UCSD-AML1 (cell line): Measurements from ENCODE around the gene ACSF3.

Source experiments
- DNase-seq: peaks from one replicate; lab custom pipeline; 2025; ENCODE audit not compliant: unreplicated experiment; lab: John Stamatoyannopoulos, UW

The ACSF3 gene

DNA sequence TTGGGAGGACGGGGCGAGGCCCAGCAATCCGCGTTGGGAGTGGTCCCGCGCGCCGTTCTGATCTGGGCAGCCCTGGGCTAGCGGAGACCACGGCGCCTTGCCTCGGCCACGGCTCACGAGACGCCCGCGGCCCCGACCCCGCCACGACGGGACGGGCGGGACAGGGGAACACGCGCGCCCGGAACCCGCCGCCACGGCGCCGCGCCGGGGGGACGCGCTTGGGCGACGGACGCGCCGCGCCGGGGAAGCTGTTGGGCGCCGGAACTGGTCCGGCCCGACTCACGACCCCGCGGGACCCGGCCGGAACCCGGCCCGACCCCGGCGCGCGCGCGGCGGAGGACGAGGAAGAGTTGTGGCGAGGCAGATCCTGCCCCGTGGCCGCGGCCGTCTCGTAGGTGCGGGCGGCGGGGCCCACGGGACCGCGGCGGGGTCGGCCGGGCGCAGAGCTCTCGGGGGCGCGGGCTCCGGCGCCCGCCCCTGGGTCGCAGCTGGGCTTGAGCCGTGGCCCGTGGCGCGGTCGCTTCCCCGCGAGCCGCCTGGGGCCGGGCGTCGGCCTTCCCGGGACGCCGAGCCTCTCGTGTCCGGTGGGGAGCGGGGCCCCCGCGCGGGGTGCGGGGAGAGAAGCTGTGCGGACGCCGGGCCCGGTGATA lies at the start of gene ACSF3:
Gene ACSF3, plus strand, starts transcription at position 251 of the 650 bp plus-strand sequence. CDS start 6,830 bp downstream, outside the sequence.
- peak; percentile 80 for DNase-seq

DNA sequence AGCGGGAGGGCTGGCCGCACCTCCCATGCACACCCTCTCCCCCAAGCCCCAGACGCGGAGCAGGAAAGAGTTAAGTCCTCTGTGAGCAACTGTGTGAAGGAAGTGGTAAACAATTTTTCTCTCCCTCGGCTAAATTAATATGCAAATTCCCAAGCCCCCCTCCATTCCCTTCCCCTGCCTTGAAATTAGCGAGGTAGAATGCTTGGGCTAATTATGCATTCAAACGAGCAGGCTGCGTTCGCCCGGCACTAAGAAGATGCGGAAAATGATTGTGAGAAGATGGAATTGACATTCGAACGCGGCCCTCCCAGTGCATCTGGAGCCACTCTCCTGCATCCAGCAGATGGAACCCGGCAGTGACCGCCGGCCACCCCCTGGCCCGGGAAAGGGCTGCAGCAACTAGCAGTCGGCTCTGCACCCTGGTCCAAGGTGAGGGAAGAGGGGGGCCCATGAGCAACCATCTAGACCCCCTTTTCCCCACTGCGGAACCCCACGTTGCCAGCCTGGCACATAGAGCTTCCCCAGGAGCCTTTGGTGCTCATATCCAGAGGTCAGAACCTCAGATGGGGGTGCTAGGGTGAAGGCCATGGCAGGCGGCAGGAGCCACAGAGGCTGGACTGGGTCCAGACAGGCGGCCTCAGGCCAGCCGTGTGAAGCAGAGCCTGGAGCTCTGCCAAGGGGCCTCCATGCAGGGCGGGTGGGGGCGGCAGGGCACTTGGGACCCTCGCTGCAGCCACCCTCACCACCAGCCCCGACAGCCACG lies 49.1 kb upstream of the ACSF3 start:
- DNase-seq, result no peak

GRCh38 chr16:89045181-89045815 lies 48.4 kb upstream of the ACSF3 start:
- no peak for DNase-seq

GRCh38 chr16:89045881-89046280 lies 47.8 kb upstream of the ACSF3 start:
- DNase-seq, result no peak

- no peak for DNase-seq
Observed at GRCh38 chr16:89046491-89046890, 47.2 kb upstream of the ACSF3 start.

DNA sequence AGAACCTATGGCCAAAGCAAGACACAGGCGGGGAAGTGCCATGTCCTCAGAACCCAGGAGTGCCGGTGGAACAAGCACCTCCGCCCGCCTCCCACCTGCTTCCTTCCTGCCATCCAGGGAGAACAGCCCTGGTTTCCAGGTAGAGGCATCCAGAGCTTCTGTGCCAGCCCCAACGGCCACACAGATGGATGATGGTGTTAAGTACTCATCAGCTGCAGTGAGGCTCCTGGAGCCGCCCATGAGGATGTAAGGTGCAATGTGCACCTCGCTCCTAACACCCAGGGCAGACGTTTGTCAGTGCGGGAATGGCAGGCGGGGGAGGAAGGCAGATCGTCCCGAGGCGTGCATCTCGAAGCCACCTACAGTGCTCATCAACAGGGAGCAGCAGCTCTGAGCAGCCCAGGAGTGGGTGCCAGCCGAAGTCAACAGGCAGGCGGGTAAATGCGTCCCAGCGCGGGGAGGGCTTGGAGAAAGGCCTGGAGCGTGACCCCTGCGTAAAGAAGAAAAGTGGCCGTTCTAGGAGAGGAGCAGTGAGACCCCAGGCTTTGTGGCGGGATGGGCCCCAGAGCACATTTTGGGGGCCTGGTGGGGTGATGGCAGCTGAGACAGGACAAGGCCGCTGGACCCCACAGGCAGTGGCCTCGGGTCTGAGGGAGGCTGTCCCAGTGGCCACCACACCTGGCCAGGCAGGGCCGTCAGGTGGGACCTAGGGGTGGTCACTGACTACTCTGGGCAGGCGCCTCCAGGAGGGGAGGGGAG lies 46.1 kb upstream of the ACSF3 start:
- DNase-seq, result no peak

GRCh38 chr16:89048090-89048725 lies 45.4 kb upstream of the ACSF3 start:
- no peak for DNase-seq

GRCh38 chr16:89048871-89049422 lies 44.7 kb upstream of the ACSF3 start:
- no peak for DNase-seq

DNA sequence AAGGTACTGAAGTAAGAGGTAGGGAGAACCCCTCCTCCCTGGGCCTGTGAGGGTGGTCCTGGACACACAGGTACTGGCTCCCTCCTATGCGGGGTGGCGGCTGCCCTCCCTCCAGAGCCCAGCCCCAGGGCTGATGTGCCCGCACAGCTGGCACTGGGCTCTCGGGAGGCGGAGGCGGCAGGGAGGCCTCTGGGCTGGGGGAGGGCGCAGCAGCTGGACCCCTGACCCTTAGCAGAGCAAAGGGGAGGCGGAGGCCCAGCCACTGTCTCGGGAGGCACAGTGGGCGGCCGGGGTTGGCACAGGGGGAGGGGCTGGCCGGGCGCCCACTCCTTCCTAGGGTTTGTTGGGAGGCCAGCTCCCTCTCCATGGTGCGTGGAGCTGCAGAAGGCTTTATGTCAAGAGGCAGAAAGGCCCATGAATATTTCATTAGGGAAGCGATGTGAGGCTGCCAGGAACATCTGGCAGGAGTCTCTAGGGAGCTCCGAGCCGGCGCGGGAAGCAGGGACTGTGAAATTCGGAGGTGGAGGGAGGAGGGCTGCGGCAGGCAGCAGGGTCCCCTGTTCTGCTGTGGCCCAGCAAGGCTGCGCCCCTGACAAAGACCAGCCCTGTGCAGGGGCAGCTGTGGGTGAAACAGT lies 44.1 kb upstream of the ACSF3 start:
- DNase-seq, result no peak

- no peak for DNase-seq
Observed at GRCh38 chr16:89050119-89050867, 43.4 kb upstream of the ACSF3 start.

GRCh38 chr16:89050868-89051311 lies 42.8 kb upstream of the ACSF3 start:
- no peak for DNase-seq

GRCh38 chr16:89051521-89052166 lies 42.0 kb upstream of the ACSF3 start:
- no peak for DNase-seq

GRCh38 chr16:89052191-89052889 lies 41.3 kb upstream of the ACSF3 start:
- no peak for DNase-seq

DNA sequence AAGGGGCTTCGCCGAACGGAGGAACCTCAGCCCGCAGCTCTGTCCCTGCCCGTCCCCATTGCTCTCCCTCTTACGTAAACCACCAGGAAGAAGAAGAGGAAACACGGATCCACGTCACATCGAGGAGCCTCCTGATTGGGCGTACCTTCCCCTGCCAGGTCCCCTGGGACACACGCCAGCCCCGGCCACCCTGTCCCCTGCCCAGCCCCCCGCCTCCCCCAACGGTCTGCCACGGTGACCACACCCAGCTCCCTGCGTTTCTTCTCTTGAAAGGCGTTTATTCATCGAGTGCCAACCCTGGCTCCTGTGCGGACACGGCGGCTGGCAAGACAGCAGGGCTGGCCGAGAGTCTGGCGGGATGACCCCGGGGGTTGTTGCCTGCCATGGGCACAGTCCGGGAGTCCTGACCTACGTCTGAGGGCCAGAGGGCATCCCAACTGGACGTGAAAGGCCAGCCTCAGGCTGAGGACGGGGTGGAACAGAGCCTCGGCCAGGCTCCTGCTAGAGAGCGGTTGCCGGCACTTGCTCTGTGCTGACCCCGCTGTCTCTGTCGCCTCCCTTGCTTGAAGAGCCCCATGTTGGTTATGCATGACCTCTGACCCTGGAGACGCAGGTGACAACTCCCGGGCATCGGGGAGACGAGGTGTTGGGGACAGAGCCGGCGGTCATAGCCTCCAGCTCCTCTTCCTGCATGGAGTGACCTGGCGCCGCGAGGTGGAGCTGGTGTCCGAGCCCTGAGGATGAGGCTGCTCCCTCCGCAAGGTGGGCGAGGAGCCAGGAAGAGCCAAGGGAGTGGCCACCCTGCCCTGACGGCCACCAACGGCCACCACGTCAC lies 40.5 kb upstream of the ACSF3 start:
- peak; percentile 71 for DNase-seq

- DNase-seq, result no peak
Observed at GRCh38 chr16:89053725-89054029, 40.0 kb upstream of the ACSF3 start.

DNA sequence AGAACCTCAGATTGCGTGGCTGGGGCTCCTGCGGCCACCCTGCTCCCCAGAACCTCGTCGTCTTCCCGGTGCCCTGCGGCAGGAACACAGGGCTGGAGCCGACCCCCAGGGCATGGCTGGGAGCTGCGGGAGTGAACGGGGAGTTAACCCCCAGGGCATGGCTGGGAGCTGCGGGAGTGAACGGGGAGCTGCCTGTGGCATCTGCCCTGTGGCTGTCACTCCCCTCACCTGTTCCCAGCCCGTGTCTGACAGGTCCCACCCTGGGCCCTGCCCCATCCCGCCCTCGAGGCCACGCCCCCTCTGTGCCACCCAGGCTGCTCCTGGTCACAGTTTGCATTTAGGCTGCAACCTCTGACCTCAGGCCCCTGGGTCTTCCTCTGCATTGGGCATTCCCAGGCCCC lies 39.4 kb upstream of the ACSF3 start:
- no peak for DNase-seq

DNA sequence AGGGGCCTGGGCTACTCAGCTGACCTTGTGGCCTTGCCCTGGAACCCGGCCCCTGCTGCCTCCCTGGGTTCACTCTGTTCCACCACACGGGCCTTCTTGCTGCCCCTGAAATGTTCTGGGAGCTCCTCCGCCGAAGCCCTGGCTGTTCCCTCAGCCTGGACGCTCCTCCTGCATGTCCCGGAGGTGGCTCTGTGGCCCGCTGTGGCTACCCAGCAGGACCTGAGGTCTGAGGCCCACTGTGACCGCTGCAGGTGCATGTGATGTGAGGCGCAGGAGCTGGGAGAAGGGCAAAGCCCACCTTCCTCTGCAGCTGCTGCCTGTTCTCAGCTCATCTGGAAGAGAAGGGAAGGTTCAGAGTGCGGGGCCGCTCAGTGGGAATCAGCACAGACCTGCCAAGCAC lies 38.9 kb upstream of the ACSF3 start:
- no peak for DNase-seq

GRCh38 chr16:89055313-89055712 lies 38.3 kb upstream of the ACSF3 start:
- no peak for DNase-seq
